ENCODE results near the gene MAFG. TPM values are rescaled to one million over a fixed set of nuclear protein-coding genes. Genes with fewer than 3 reads are reported as not detected.

MAFG gene
- total RNA-seq, 1 donor from 2014 or later, result 29.7 TPM

DNA sequence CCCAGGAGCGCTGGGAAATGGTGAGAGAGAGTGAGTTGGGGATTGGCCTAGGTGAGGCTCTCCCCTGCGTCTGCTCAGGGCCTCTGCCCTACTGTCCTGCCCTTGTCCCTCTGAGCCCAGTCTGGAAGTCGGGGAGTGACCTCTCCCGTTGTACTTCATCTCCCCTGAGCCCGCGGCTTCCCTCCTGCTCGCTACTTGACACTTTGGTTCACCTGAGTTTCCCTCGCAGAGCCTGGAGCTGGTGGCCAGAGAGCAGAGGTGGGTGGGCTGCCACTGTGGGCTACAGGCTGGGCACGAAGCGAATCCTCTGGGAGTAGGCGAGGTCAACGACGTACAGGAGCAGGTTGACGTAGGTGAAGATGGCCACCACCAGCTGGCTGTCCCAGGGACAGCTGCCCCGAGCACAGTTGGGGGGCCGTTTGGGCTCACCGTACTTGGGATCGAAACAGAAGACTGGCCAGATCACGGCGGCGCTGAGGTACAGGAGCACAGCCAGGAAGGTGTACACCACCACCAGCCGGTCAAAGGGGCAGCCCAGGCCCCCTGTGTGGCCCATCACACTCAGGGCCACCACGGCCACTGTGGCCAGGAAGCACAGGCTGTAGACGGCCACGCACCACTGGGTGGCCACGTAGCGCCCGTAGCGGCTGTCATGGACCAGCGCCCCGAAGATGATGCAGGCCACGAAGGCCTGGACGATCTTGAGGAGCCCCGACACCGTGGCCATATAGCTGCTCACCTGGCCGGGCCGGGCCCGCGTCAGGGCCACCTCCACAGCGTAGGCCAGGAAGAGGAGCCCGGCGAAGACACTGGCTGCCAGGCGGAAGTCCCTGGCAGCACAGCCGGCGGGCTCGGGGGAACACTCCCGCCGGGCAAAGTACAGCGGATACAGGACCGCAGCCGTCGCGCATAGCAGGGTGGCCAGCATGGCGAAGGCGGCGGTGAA lies 13.3 kb upstream of the MAFG start:
- DNase-seq (ENCODE audit: low spot score), result no peak

DNA sequence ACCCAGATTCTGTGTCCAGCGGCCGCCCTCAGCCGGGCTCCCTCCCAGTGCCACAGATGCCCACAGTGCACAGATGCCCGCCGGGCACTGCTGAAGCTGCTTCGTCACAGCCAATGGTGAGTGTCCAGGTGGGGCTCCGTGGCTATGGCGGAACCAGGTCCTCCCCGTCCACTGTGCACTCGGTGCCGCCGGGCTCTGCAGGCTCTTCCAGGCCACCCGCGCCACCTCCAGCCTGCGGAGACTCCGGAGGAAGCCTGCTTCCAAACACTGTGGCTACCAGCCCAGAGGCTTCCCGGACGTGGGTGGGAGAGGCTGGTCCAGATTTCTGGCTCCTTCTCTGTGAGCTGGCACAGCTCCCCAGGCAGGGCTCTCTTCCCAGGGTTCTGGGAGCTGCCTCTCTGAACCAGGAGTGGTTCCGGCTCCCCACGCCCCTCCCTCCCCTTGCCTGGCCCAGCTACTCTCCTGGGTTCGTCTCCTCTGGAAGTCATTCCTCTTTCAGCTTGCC lies 12.4 kb upstream of the MAFG start:
- no peak for DNase-seq (ENCODE audit: low spot score)

- DNase-seq (ENCODE audit: low spot score), result no peak
These were observed 11.7 kb upstream of the MAFG start for GRCh38 chr17:81939218-81939617.

DNA sequence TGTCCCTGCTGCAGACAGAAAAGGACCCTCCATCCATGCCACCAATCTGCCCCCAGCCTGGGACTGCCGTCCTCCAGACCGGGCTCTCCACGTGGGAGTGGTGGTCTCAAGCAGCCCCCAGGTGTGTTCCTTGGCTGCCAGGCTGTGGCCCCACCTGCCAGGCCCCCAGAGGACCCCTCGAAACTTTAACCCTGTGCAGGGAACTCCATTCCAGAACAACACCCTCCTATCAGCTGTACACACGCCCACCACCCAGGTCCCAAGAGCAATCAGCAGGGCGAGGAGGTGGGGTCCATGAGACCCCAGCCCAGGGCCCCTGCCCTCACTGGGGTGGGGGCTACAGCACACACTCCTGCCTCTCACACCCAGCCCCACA lies 8.2 kb upstream of the MAFG start:
- no peak for DNase-seq (ENCODE audit: low spot score)

DNA sequence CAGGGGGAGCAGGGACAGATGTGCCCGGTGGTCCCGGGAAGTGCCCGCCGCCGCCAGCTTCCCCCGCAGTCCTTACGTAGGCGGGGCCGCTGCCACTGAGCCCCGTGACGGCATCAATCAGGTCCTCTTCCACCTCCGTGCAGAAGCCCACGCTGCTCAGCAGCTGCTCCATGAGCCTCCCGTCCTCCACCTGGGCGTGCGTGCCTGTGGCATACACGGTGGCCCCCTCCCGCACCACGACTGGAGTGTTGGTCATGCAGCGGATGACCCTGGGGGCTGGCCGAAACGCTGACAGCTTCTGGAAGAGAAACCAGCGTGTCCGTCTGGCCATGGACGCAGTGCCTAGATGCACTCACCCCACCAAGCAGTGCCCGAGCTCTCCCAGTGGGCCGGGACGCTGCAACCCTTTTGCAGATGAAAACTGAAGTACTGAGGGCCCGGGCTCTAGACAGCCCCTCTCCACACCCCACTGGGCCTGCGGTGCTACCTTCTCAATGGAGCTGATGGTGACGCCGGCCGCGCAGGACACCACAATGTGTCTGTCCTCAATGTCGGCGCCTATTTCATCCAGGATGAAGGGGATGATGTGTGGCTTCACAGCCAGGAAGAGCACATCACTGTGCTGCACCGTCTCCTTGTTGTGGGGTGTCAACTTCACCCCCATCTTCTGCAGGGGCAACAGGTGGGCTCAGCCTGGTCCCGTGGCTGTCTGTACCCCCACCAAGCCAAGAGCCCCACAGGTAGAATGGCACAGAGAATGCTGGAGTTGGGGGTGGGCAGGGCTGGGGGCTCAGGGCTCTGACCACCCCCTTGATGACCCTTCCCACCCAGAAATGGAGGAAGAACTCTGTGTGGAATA lies 7.5 kb upstream of the MAFG start:
- no peak for DNase-seq (ENCODE audit: low spot score)

DNA sequence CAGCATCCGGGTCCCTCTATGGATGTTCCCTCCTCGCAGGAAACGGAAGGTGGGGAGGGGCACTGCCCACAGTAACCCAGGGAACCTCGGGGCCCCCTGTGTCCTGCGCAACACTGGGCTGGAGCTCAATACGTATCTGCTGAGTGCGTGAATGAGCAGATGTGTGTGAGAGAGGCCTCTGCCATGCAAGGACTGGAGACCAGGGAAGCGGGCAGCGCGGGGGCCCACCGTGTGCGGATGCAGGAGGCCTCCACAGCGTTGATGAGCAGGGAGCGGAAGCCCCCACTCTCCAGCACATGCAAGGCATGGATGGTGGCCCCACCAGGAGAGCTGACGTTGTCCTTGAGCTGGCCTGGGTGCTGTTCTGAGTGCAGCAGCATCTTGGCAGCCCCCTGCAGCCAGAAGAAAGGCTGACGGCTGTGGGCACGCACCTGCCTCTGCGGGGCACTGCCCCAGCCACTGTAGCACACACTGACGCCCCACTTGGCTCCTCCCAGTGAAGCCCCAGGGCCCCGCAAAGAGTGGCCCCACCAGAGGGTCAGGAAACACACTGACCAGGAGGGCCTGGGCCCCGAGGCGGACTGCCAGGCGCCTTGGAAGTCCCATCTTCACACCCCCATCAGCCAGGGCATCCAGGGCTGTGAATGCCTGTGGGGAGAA lies 6.7 kb upstream of the MAFG start:
- DNase-seq (ENCODE audit: low spot score), result no peak

DNA sequence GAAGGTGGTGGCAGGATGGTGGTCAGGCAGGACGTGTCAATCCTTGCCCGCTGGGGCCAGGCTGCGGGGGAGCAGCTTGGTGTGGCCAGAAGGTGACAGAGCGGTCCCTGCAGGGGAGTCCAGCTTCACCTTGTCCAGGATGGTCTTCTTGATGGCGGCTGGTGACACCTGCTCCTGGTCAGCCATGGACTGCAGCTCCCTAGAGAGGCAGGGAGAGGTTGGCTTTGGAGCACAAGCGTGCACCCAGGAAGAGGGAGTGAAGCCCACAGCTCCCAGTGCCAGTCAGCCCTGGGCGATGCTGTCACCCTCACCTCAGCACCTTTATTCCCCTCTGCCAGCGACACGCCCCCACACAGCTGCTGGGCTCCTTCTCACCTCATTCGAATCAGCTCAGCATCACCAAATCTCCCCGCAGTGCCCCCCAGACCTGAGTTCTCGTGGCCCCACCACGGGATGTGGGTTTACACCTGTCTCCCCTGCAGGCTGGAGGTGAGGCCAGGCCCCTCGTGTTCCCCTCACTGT lies 5.7 kb upstream of the MAFG start:
- DNase-seq (ENCODE audit: low spot score), result no peak

GRCh38 chr17:81932333-81932983 lies 4.9 kb upstream of the MAFG start:
- no peak for DNase-seq (ENCODE audit: low spot score)

- no peak for DNase-seq (ENCODE audit: low spot score)
These were observed 4.2 kb upstream of the MAFG start for GRCh38 chr17:81931557-81932332.

DNA sequence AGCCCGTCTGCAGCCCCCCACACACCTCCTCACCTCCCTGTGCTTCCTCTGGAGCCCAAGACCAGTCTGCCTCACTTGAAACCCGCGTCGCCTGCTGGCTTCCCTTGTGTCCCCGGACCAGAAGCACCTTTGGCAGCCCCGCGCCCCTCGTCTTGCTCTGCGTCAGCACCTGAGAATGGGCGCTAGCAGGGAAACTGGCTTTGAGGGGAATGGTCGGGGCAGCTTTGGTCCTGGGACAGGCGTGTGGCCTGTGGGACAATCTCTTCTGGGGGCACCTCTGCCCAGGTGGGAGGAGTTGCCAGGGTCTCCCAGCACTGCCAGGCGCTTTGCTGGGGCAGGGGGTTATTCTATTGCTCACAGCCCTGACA lies 3.6 kb upstream of the MAFG start:
- DNase-seq (ENCODE audit: low spot score), result no peak

DNA sequence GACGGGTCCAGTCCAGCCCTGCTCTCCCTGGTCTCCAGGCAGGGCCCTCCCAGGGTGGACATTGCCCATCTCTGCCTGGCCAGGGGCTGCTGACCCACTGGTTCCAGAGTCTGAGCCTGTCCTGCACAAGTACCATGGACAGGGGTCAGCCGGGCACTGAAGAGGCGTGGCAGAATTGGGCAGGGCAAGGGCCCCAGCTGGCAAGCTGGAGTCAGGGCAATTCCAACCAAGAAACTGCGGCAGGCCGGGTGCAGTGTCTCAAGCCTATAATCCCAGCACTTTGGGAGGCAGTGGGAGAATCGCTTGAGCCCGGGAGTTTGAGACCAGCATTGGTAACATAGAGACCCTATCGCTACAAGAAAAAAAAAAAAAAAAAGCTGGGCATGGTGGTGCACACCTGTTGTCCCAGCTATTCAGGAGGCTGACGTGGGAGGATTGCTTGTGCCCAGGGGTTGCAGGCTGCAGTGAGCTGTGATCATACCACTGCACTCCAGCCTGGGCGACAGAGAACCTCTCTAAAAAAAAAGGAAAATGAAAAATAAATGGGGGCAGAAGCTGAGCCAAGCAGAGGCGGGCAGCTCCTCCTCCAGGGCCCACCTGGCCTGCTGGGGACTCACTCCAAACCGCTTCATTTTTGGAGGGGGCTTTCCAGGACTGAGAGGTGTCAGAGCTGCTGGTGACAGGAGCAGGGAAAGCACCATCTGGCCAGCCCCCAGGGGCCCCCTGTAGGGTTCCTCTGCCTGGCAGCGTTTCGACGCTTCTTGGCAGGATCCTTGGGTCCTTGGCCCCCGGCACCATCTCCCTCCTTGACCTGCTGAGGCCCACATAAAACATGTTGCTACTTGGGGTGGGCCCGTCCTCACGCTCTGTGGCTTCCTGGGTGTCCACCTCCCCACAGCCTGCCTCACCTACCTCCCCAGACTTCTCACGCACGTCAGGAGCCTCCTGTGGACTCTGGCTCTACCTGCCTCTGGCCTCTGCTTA lies 2.9 kb upstream of the MAFG start:
- no peak for DNase-seq (ENCODE audit: low spot score)

GRCh38 chr17:81929253-81930141 lies 2.0 kb upstream of the MAFG start:
- no peak for DNase-seq (ENCODE audit: low spot score)

- DNase-seq (ENCODE audit: low spot score), result no peak
These were observed 1.2 kb upstream of the MAFG start for GRCh38 chr17:81928544-81929252.

GRCh38 chr17:81927152-81927652 lies 333 bp downstream of the MAFG start:
- DNase-seq (ENCODE audit: low spot score), result no peak

- DNase-seq (ENCODE audit: low spot score), result no peak
These were observed 934 bp downstream of the MAFG start for GRCh38 chr17:81926451-81927151.

DNA sequence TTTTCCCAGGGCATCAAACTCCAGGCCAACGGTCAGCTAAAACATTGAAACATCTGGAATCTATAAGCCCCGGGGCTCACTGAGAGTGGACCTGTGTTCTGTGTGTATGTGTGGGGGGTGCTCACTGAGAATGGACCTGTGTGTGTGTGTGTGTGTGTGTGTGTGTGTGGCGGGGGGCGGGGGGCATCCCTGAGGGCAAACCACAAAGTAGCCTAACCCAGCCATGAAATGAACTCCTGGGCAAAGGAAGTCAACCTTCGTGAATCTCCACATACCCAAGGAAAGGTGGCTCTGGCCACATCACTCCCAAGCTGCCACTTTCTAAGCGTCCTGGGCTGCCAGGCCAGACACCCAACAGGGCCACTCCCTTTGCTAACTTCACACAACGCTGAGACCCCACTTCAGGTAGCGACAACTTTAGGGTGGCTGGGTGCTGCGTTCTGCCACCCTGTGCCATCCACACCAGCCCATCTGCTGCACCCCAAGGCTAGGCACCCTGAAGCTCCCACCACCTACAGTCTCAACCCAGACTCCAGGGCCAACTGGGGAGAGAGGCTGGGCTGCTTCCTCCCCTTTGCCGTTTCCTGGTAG lies 1.6 kb downstream of the MAFG start:
- DNase-seq (ENCODE audit: low spot score), result no peak

All from mesenteric fat pad (tissue), 1 donor.